HEK293 (cell line): ENCODE data around the gene DPM1.

Experiments used
- CTCF ChIA-PET: fragments of 350-600 bp; formaldehyde crosslinking; extraction: SDS; loops from one replicate; lab custom pipeline; 2021; ENCODE audit warnings: antibody characterized with exemption; lab: Yijun Ruan, JAX
- POLR2A ChIA-PET: fragments of 300-600 bp; formaldehyde crosslinking; extraction: SDS; loops from one replicate; lab custom pipeline; 2020; ENCODE audit warnings: antibody characterized with exemption, inconsistent platforms; lab: Yijun Ruan, JAX
- H3K27ac ChIP-seq: fragments of 200-500 bp; sonication (Bioruptor generic); 2 replicates; pipeline ENCODE4 v1.5.1; 2014; ENCODE audit warnings: low read depth, low read length, control low read depth, inconsistent platforms; ENCODE audit errors: extremely low read depth
- H3K36me3 ChIP-seq, 2 experiments: fragments of 200-500 bp in 1 of 2; sonication (Bioruptor generic) in 1 of 2; 1 replicate in 1 of 2; 2 replicates in 1 of 2; pipeline ENCODE4 v1.5.1; 2014 to 2017; ENCODE audit warnings: inconsistent platforms in 2 of 2, low read length in 2 of 2; ENCODE audit not compliant: control insufficient read depth in 2 of 2, insufficient read depth in 1 of 2
- H3K4me1 ChIP-seq: fragments of 200-500 bp; sonication (Bioruptor generic); 2 replicates; pipeline ENCODE4 v1.5.1; 2014; ENCODE audit warnings: mild to moderate bottlenecking, low read length, inconsistent platforms; ENCODE audit not compliant: control insufficient read depth, insufficient read depth
- H3K4me3 ChIP-seq: 2 replicates; pipeline ENCODE4 v1.5.1; 2011; ENCODE audit warnings: low read depth, mild to moderate bottlenecking, control low read depth, low read length, moderate library complexity
- H3K9me3 ChIP-seq: fragments of 200-500 bp; sonication (Bioruptor generic); 2 replicates; pipeline ENCODE4 v1.5.1; 2014; ENCODE audit warnings: low read depth, low read length, inconsistent platforms; ENCODE audit not compliant: control insufficient read depth, insufficient read depth
- GFI1B ChIP-seq: fragments of 450-650 bp; formaldehyde crosslinking; IDR thresholded peaks from 2 replicates; pipeline ENCODE4 v1.5.1; 2016; ENCODE audit warnings: missing biosample characterization, missing genetic modification characterization
- HOXA7 ChIP-seq: sonication (generic); formaldehyde crosslinking; IDR thresholded peaks from 2 replicates; pipeline ENCODE4 v1.8.1; 2022; ENCODE audit warnings: missing genetic modification reagents, borderline replicate concordance
- KLF9 ChIP-seq: fragments of 450-650 bp; formaldehyde crosslinking; IDR thresholded peaks from 2 replicates; pipeline ENCODE4 v1.5.1; 2016; ENCODE audit warnings: missing biosample characterization, missing genetic modification characterization, low read depth
- ZBTB20 ChIP-seq: fragments of 450-650 bp; formaldehyde crosslinking; IDR thresholded peaks from 2 replicates; pipeline ENCODE4 v1.5.1; 2016; ENCODE audit warnings: missing biosample characterization, missing genetic modification characterization
- ZBTB48 ChIP-seq: fragments of 450-650 bp; formaldehyde crosslinking; IDR thresholded peaks from 2 replicates; pipeline ENCODE4 v1.5.1; 2016; ENCODE audit warnings: missing biosample characterization, missing genetic modification characterization
- ZFP41 ChIP-seq: fragments of 450-650 bp; formaldehyde crosslinking; IDR thresholded peaks from 2 replicates; pipeline ENCODE4 v1.5.1; 2016; ENCODE audit warnings: missing biosample characterization, missing genetic modification characterization, borderline replicate concordance
- ZNF138 ChIP-seq: fragments of 450-650 bp; formaldehyde crosslinking; IDR thresholded peaks from 2 replicates; pipeline ENCODE4 v1.5.1; 2016; ENCODE audit warnings: missing biosample characterization, missing genetic modification characterization, borderline replicate concordance
- ZNF146 ChIP-seq: fragments of 450-650 bp; formaldehyde crosslinking; IDR thresholded peaks from 2 replicates; pipeline ENCODE4 v1.5.1; 2016; ENCODE audit warnings: missing biosample characterization, missing genetic modification characterization
- ZNF2 ChIP-seq: fragments of 450-650 bp; formaldehyde crosslinking; IDR thresholded peaks from 2 replicates; pipeline ENCODE4 v1.5.1; 2016; ENCODE audit warnings: missing biosample characterization, missing genetic modification characterization
- ZNF202 ChIP-seq: fragments of 450-650 bp; formaldehyde crosslinking; IDR thresholded peaks from 2 replicates; pipeline ENCODE4 v1.5.1; 2016; ENCODE audit warnings: missing biosample characterization, missing genetic modification characterization, borderline replicate concordance
- ZNF211 ChIP-seq: fragments of 450-650 bp; formaldehyde crosslinking; IDR thresholded peaks from 2 replicates; pipeline ENCODE4 v1.5.1; 2016; ENCODE audit warnings: low read depth, missing biosample characterization, missing genetic modification characterization
- ZNF24 ChIP-seq: fragments of 450-650 bp; formaldehyde crosslinking; IDR thresholded peaks from 2 replicates; pipeline ENCODE4 v1.5.1; 2016; ENCODE audit warnings: missing biosample characterization, missing genetic modification characterization
- ZNF280C ChIP-seq: fragments of 450-650 bp; formaldehyde crosslinking; IDR thresholded peaks from 2 replicates; pipeline ENCODE4 v1.5.1; 2016; ENCODE audit warnings: missing biosample characterization, missing genetic modification characterization
- ZNF362 ChIP-seq: fragments of 450-650 bp; formaldehyde crosslinking; IDR thresholded peaks from 2 replicates; pipeline ENCODE4 v1.5.1; 2016; ENCODE audit warnings: missing biosample characterization, missing genetic modification characterization
- ZNF416 ChIP-seq: fragments of 450-650 bp; formaldehyde crosslinking; IDR thresholded peaks from 2 replicates; pipeline ENCODE4 v1.5.1; 2016; ENCODE audit warnings: missing biosample characterization, missing genetic modification characterization
- ZNF488 ChIP-seq: fragments of 450-650 bp; formaldehyde crosslinking; IDR thresholded peaks from 2 replicates; pipeline ENCODE4 v1.5.1; 2016; ENCODE audit warnings: missing biosample characterization, missing genetic modification characterization
- ZNF513 ChIP-seq: fragments of 450-650 bp; IDR thresholded peaks from 2 replicates; pipeline ENCODE4 v1.5.1; 2018; ENCODE audit warnings: missing biosample characterization, missing genetic modification characterization
- ZNF558 ChIP-seq: fragments of 450-650 bp; formaldehyde crosslinking; IDR thresholded peaks from 2 replicates; pipeline ENCODE4 v1.5.1; 2016; ENCODE audit warnings: missing biosample characterization, missing genetic modification characterization
- ZNF639 ChIP-seq: fragments of 450-650 bp; formaldehyde crosslinking; IDR thresholded peaks from 2 replicates; pipeline ENCODE4 v1.5.1; 2016; ENCODE audit warnings: missing biosample characterization, missing genetic modification characterization
- ZNF76 ChIP-seq: fragments of 450-650 bp; formaldehyde crosslinking; IDR thresholded peaks from 2 replicates; pipeline ENCODE4; 2016; ENCODE audit warnings: low read depth, missing biosample characterization, missing genetic modification characterization, borderline replicate concordance
- ZSCAN5A ChIP-seq: fragments of 450-650 bp; formaldehyde crosslinking; IDR thresholded peaks from 2 replicates; pipeline ENCODE4 v1.5.1; 2016; ENCODE audit warnings: missing biosample characterization, missing genetic modification characterization

DPM1 gene

GRCh38 chr20:50992733-50993457 lies 34.6 kb upstream of the DPM1 start (continued):
- TF ChIP-seq ZSCAN5A, result no peak
- TF ChIP-seq ZNF362 (tag by site-specific recombination), result no peak
- TF ChIP-seq ZNF558, result no peak
- TF ChIP-seq ZNF146 (tag by site-specific recombination), result no peak
- TF ChIP-seq ZNF138 (tag by site-specific recombination), result no peak
- no peak for TF ChIP-seq ZNF488 (tag by site-specific recombination)
- TF ChIP-seq HOXA7 (CRISPR knock-in tag), result no peak
- no peak for TF ChIP-seq ZNF416 (tag by site-specific recombination)

- no peaks in the 10 kb centered on the region for H3K4me1 ChIP-seq
- H3K27ac ChIP-seq, result no peak overlapping the region
- ChIA-PET POLR2A (no interaction called here), CTCF (interaction anchor here (0.6 to 10.1 kb wide), 24 partner anchors 9 to 1811 kb away, joined by 3 to 243 read pairs (median 3); no protein-coding TSS in a partner anchor)
- no peak overlapping the region for H3K4me3 ChIP-seq
- TF ChIP-seq ZNF202 (tag by site-specific recombination) (no peak), ZNF2 (tag by site-specific recombination) (no peak), ZBTB20 (tag by site-specific recombination) (no peak), ZFP41 (tag by site-specific recombination) (no peak), KLF9 (no peak), ZNF211 (tag by site-specific recombination) (no peak), ZNF280C (tag by site-specific recombination) (no peak), ZNF513 (tag by site-specific recombination) (no peak), GFI1B (tag by site-specific recombination) (no peak), ZNF639 (tag by site-specific recombination) (no peak), ZBTB48 (tag by site-specific recombination) (no peak), ZNF24 (tag by site-specific recombination) (no peak), ZNF76 (tag by site-specific recombination) (no peak)
- H3K9me3 ChIP-seq, result no peaks in the 10 kb centered on the region
- no peaks in the 10 kb centered on the region for H3K36me3 ChIP-seq
Measured at GRCh38 chr20:50992336-50992732, 34.0 kb upstream of the DPM1 start.
